GM10248 (cell line): ENCODE measurements around the gene ACKR4.

Source experiments
- CTCF ChIA-PET: fragments of 300-600 bp; sonication (Branson Sonifier 250); formaldehyde crosslinking; extraction: SDS; loops from one replicate; lab custom pipeline; 2021; ENCODE audit warnings: antibody characterized with exemption; lab: Yijun Ruan, JAX
- POLR2A ChIA-PET: fragments of 350-650 bp; sonication (Branson Sonifier 250); formaldehyde crosslinking; extraction: SDS; loops from one replicate; lab custom pipeline; 2020; ENCODE audit warnings: antibody characterized with exemption; lab: Yijun Ruan, JAX
- DNase-seq: peaks from one replicate; pipeline ENCODE4 v3.0.0; 2012; ENCODE audit errors: extremely low spot score
- CTCF ChIP-seq: IDR thresholded peaks from 2 replicates; pipeline ENCODE4 v1.5.1; 2012; ENCODE audit warnings: mild to moderate bottlenecking, low read depth; ENCODE audit errors: extremely low read depth, missing control alignments, control extremely low read depth

The ACKR4 gene

GRCh38 chr3:132596816-132597433, at the start of gene ACKR4:
TSS of gene ACKR4 (plus strand) at chr3:132597270. CDS start at chr3:132600398, 3,128 bp downstream.
- ChIA-PET POLR2A (no interaction called here), CTCF (interaction anchor here (0.8 kb wide), 1 partner anchor 23 kb away, joined by 3 read pairs; no protein-coding TSS in a partner anchor)
- TF ChIP-seq CTCF: no peak
- DNase-seq: no peak

- ChIA-PET CTCF (interaction anchor here (1.4 to 10.8 kb wide), 4 partner anchors 9 to 93 kb away, joined by 3 to 102 read pairs (median 9); no protein-coding TSS in a partner anchor), POLR2A (no interaction called here)
- no peak for DNase-seq
- TF ChIP-seq CTCF: no peak
These were observed 47.9 kb upstream of the ACKR4 start for GRCh38 chr3:132549169-132549568.

GRCh38 chr3:132549890-132550578, 47.0 kb upstream of the ACKR4 start:
- peak; percentile 33 for DNase-seq
- ChIA-PET CTCF (interaction anchor here (1.7 to 10.8 kb wide), 3 partner anchors 15 to 92 kb away, joined by 3 to 102 read pairs (median 15); no protein-coding TSS in a partner anchor), POLR2A (no interaction called here)
- TF ChIP-seq CTCF: no peak

- TF ChIP-seq CTCF: no peak
- no peak for DNase-seq
- ChIA-PET POLR2A (no interaction called here), CTCF (interaction anchor here (3.7 to 10.8 kb wide), 2 partner anchors 15 to 92 kb away, joined by 15 to 102 read pairs; no protein-coding TSS in a partner anchor)
These were observed 46.3 kb upstream of the ACKR4 start for GRCh38 chr3:132550579-132551305.

GRCh38 chr3:132553826-132554225, 43.2 kb upstream of the ACKR4 start:
- TF ChIP-seq CTCF: no peak
- POLR2A ChIA-PET: no interaction called here
- CTCF ChIA-PET: interaction anchor here (1.4 to 10.8 kb wide), 2 partner anchors 18 to 88 kb away, joined by 3 to 102 read pairs; no protein-coding TSS in a partner anchor
- DNase-seq: no peak

- DNase-seq: no peak
- ChIA-PET POLR2A (no interaction called here), CTCF (interaction anchor here (10.8 kb wide), 1 partner anchor 19 kb away, joined by 102 read pairs; no protein-coding TSS in a partner anchor)
- no peak for TF ChIP-seq CTCF
These were observed 42.6 kb upstream of the ACKR4 start for GRCh38 chr3:132554437-132554836.
